ENCODE data around the gene ASF1B. TPM values are rescaled to one million over a fixed set of nuclear protein-coding genes. Genes with fewer than 3 reads are reported as not detected.

The ASF1B gene
- total and polyA plus RNA-seq, 12 donors: 0.48 to 17.2 (median 1.9) TPM

- no peak for TF ChIP-seq POLR2A (IDR thresholded peaks at IDR 0.05)
- TF ChIP-seq CTCF (IDR thresholded peaks at IDR 0.05): no peak
- intact Hi-C loops (cut with DNase I): no loop called here
- DNase-seq: peak; percentile 64 to 90 (median 87)
- Histone ChIP-seq H3K27me3 (no peaks in the 10 kb centered on the region), H3K4me1 (replicated peaks in 1 of 2) (peaks cover 24 to 51% of the 10 kb centered on the region in 2 donors), H3K4me3 (no peak overlapping the region), H3K27ac (peak overlapping the region; percentile 4 to 88 (median 74)), H3K9me3 (replicated peaks in 1 of 3) (no peaks in the 10 kb centered on the region), H3K36me3 (replicated peaks in 1 of 2) (peaks cover 0 to 38% of the 10 kb centered on the region in 2 donors)
- 38 to 52% (median 39%) methylated on average over 14 to 23 of the region's 23 CpGs for WGBS, 4 donors
Observed at GRCh38 chr19:14107581-14108461, 28.6 kb downstream of the ASF1B start.

DNA sequence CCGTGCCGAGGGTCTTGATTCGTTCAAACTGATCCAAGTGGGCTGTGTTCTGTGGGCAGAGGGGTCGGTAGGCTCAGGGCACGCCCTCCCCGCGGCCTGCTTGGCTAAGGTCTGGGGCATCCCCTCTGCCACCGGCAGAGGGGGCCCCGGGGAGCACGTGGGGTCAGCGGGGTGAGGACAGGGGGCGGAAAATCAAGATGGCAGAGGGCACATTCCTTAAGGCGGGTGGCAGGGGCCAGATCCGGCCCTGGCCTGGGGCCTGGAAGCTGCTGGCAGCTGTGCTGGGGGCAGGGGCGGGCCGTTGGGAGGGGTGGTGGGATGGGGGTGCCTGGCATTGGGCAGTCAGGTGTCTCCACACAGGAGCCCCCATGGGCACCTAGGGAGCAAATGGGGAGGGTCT is 29.5 kb downstream of the ASF1B start:
- H3K36me3 ChIP-seq (replicated peaks in 1 of 2): peaks cover 0 to 48% of the 10 kb centered on the region in 2 donors
- H3K4me1 ChIP-seq (replicated peaks in 1 of 2): peaks cover 20 to 51% of the 10 kb centered on the region in 2 donors
- peak in 1 of 6 experiments; percentile 6 for TF ChIP-seq CTCF (IDR thresholded peaks at IDR 0.05)
- no peak for TF ChIP-seq POLR2A (IDR thresholded peaks at IDR 0.05)
- no peaks in the 10 kb centered on the region for H3K9me3 ChIP-seq (replicated peaks in 1 of 3)
- WGBS, 4 donors: 71 to 80% (median 76%) methylated on average over 11 to 16 of the region's 16 CpGs; no CpG with 5 or more reads in 1 of the 4 donors
- no peak overlapping the region for H3K4me3 ChIP-seq
- no peak for DNase-seq
- no peaks in the 10 kb centered on the region for H3K27me3 ChIP-seq
- intact Hi-C loops (cut with DNase I): no loop called here
- peak overlapping the region in 3 of 5 donors; percentile 74 to 88 (median 84) for H3K27ac ChIP-seq

DNA sequence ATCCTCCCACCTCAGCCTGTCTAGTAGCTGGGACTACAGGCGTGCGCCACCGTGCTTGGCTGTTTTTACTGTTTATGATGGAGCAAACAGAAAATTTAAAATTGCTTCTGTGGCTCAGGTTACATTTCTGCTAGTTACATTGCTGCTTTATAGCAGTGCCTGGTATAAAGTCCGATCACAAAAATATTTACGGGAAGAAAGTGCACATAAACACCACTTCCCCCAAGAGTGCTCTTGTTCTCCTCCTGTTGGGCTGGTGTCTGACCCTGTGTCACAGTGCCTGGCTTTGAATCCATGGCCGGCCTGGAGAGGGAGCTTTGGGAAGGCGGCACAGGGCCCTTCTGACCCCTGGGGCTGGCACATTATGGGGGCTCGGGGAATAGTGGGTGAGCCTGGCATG is 30.7 kb downstream of the ASF1B start:
- WGBS, 4 donors: 81 to 86% (median 82%) methylated on average over 8 of the region's 8 CpGs
- H3K4me3 ChIP-seq: no peak overlapping the region
- H3K4me1 ChIP-seq (replicated peaks in 1 of 2): peaks cover 18 to 40% of the 10 kb centered on the region in 2 donors
- intact Hi-C loops (cut with DNase I): no loop called here
- no peaks in the 10 kb centered on the region for H3K27me3 ChIP-seq
- H3K9me3 ChIP-seq (replicated peaks in 1 of 3): no peaks in the 10 kb centered on the region
- TF ChIP-seq POLR2A (IDR thresholded peaks at IDR 0.05): no peak
- no peak for TF ChIP-seq CTCF (IDR thresholded peaks at IDR 0.05)
- peaks cover 0 to 60% of the 10 kb centered on the region in 2 donors for H3K36me3 ChIP-seq (replicated peaks in 1 of 2)
- DNase-seq: no peak
- H3K27ac ChIP-seq: no peak overlapping the region

DNA sequence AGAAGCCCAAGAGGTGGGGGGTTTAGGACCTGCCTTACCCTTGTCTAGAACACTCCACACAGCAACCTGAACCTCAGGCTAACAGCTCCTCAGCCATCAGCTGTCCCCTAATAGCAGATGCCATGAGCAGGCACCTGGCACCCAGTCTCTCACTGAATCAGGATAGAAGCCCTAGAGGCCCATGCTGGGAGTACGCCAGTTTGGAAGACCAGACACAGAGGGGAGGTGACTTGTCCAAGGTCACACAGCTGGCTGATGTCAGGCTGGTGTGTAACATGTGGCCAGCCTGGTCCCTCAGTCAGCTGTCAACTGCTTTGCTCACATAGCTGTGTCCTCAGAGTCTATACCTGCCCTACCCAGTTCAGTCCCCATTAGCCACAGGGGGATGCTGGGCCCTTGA is 33.1 kb downstream of the ASF1B start:
- Histone ChIP-seq H3K27ac (peak overlapping the region in 2 of 5 donors; percentile 15 to 27), H3K4me3 (no peak overlapping the region), H3K27me3 (no peaks in the 10 kb centered on the region), H3K9me3 (replicated peaks in 1 of 3) (no peaks in the 10 kb centered on the region), H3K36me3 (replicated peaks in 1 of 2) (peaks cover 0 to 83% of the 10 kb centered on the region in 2 donors), H3K4me1 (replicated peaks in 1 of 2) (peaks cover 17 to 30% of the 10 kb centered on the region in 2 donors)
- intact Hi-C loops (cut with DNase I): no loop called here
- 33 to 60% (median 46%) methylated on average over 1 of the region's 1 CpG for WGBS, 4 donors
- peak; percentile 57 to 90 (median 83) for DNase-seq
- TF ChIP-seq POLR2A (IDR thresholded peaks at IDR 0.05) (no peak), CTCF (IDR thresholded peaks at IDR 0.05) (peak in 2 of 6 experiments; percentile 10 to 19)

All from adrenal gland (tissue), 12 donors.